Heart left ventricle (tissue), 13 donors: ENCODE measurements around the gene JSRP1.

ENCODE experiments used
- CTCF ChIP-seq, 12 donors: fragments of 200-600 bp; sonication (generic) in 4 of 12; IDR thresholded peaks; one replicate each; pipeline versions ENCODE4 v1.5.0 to v1.8.0; 2018 to 2022; ENCODE audit warnings: antibody characterized with exemption in 12 of 12, mild to moderate bottlenecking in 5 of 12
- POLR2A ChIP-seq, 2 donors: fragments of 450-650 bp; IDR thresholded peaks; one replicate each; pipeline ENCODE4 v1.6.1; 2017; ENCODE audit warnings: antibody characterized with exemption in 2 of 2, mild to moderate bottlenecking in 2 of 2, moderate library complexity in 2 of 2
- donor health status: ischemic (EF 13 %, LVEDD 7.1; RV severe dilation, severe dysfunction).
- donor health status: DM: no; HTN: yes; CAD: no.
- donor health status: DM: no; HTN: no; CAD: no.
- donor health status: ischemic (EF 25% LVEDD 6.9; RV normal size, moderate dysfunction).
- donor health status: ischemic (EF 25% LVEDD 5.7; RV mildly dilated, moderate dysfunction).
- donor health status: ischemic (EF 35%, LVEDD 5.7; RV mildly dilated, moderate dysfunction).
- donor health status: nonischemic (EF 11% LVEDD 7.7; RV severe dilation, severe dysfunction).
- donor health status: DM: yes; HTN: yes; CAD: no.
- donor health status: PGD.
- donor health status: ischemic (EF 29% LVEDD 5.4; RV normal size, mild dysfunction).
- donor health status: nonischemic (EF 23%, LVEDD 6.1; RV moderate dilation, normal function).

- no peak for TF ChIP-seq POLR2A (IDR thresholded peaks at IDR 0.05)
- no peak for TF ChIP-seq CTCF (IDR thresholded peaks at IDR 0.05)
These were observed 49.4 kb upstream of the JSRP1 start for GRCh38 chr19:2305452-2306280.
